Esophagus squamous epithelium (tissue), 5 donors: Measurements from ENCODE around the gene SLA2. TPM values are rescaled to one million over a fixed set of nuclear protein-coding genes. Genes with fewer than 3 reads are reported as not detected.
A peak's percentile ranks its signal among the peaks of the same experiment; 100 is the strongest.

Source experiments
- DNase-seq: peaks from one replicate; lab custom pipeline; 2025; lab: John Stamatoyannopoulos, UW
- H3K27ac ChIP-seq, 4 donors: fragments of 200-600 bp; sonication (generic); one replicate each; pipeline ENCODE4 v1.5.1; 2016 to 2019; ENCODE audit warnings: mild to moderate bottlenecking in 1 of 4
- H3K27me3 ChIP-seq, 4 donors: fragments of 200-600 bp; sonication (generic); 1 replicate in 3 of 4; 2 replicates in 1 of 4; pipeline versions ENCODE4 v1.5.1 to v1.6.0; 2017 to 2021; ENCODE audit warnings: antibody characterized with exemption in 1 of 4
- H3K36me3 ChIP-seq, 3 donors: fragments of 200-600 bp; sonication (generic); one replicate each; pipeline ENCODE4 v1.5.1; 2016 to 2019
- H3K4me1 ChIP-seq, 3 donors: fragments of 200-600 bp; sonication (generic); one replicate each; pipeline ENCODE4 v1.5.1; 2017 to 2019
- H3K4me3 ChIP-seq, 4 donors: fragments of 200-600 bp; sonication (generic); 1 replicate in 3 of 4; 2 replicates in 1 of 4; pipeline ENCODE4 v1.5.1; 2016 to 2019; ENCODE audit warnings: mild to moderate bottlenecking in 2 of 4, moderate library complexity in 1 of 4
- H3K9me3 ChIP-seq, 3 donors: fragments of 200-600 bp; sonication (generic); one replicate each; pipeline ENCODE4 v1.5.1; 2016 to 2019
- POLR2A ChIP-seq, 4 donors: fragments of 450-650 bp; IDR thresholded peaks; one replicate each; pipeline ENCODE4 v1.6.1; 2017; ENCODE audit warnings: antibody characterized with exemption in 4 of 4, mild to moderate bottlenecking in 4 of 4, moderate library complexity in 3 of 4
- WGBS, 2 donors: methylation state at CpG; one replicate each; pipeline ENCODE4 v1.1.5; 2018; 5-methylcytosine and 5-hydroxymethylcytosine counted together
- intact Hi-C: fragments of 100-400 bp; cut with DNase I; formaldehyde crosslinking; loops from one replicate; pipeline ENCODE4 v1.15.0; 2022
- total RNA-seq, 4 donors: library from RNA; depleted of rRNA; stranded (reverse); fragments of >200 nt; gene quantifications; one replicate each; pipeline ENCODE4 v1.1.0, GENCODE V29; 2016
- TF ChIP-seq, protein P1 (sequence below), 6 experiments: fragments of 450-650 bp in 4 of 6; fragments of 200-600 bp in 2 of 6; sonication (generic) in 2 of 6; IDR thresholded peaks; one replicate each; pipeline ENCODE4 v1.5.1; 2016 to 2019; ENCODE audit warnings: antibody characterized with exemption in 6 of 6, mild to moderate bottlenecking in 4 of 6, moderate library complexity in 4 of 6
- donor health status: DM: yes; HTN: yes; CAD: no.

The SLA2 gene
- total RNA-seq, 4 donors from 2014 or later, result 0.11 to 1.9 (median 0.61) TPM; not detected in 1

DNA sequence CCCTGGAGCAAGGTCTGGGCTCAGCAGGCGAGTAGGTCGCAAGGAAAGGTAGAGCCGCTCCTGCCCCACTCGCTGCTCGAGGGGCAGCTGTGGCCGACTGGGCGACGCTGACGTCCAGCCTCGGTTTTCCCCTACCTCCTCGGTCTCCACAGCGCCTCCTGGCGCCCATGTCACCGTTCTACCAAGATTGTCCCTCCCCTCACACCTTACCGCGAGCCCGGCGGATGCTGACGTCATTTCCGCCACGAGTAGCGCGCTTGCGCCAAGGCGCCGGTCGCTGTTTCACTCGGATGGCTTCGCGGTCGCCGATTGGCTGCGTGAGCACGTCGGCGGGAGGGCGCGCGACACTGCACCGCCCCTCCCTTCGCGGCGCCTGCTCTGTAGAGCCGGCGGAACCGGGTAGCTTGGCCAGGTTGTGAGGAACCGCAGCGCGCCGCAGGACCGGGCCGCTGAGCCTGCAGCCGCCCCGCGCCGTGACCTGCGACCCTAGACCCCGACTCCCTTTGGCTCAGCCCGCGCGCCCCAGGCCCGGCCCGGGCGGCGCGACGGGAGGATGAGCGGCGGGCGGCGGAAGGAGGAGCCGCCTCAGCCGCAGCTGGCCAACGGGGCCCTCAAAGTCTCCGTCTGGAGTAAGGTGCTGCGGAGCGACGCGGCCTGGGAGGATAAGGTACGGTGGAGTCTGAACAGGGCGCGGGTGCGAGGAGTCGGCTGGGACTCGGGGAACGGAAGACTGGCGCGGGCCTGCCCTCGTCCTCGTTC is 40.4 kb downstream of the SLA2 start, which contains the start of gene RAB5IF:
Gene RAB5IF, plus strand, starts transcription at position 381 of the 759 bp plus-strand sequence. Its CDS starts 173 bp downstream, at position 554.
- peak within 1 kb of the TSS; percentile 89 to 98 (median 97) for H3K27ac ChIP-seq
- peaks cover 11 to 37% (median 12%) of the 10 kb centered on the region in 3 donors for H3K4me1 ChIP-seq
- H3K4me3 ChIP-seq, result peak within 1 kb of the TSS; percentile 74 to 100 (median 87)
- peak; percentile 90 for DNase-seq
- peaks cover 13 to 35% (median 18%) of the 10 kb centered on the region in 3 donors for H3K36me3 ChIP-seq
- WGBS, 2 donors, result 0 to 1% methylated on average over 24 to 36 of the region's 90 CpGs
- intact Hi-C loops, result loop anchor here (5.0 kb wide), 1 partner anchor 167 kb away; the partner anchor contains the start of gene DSN1
- H3K27me3 ChIP-seq, result no peaks in the 10 kb centered on the region
- TF ChIP-seq POLR2A (IDR thresholded peaks at IDR 0.05), result peak in 3 of 4 donors; percentile 89 to 95 (median 91)
- TF ChIP-seq, protein P1, sequence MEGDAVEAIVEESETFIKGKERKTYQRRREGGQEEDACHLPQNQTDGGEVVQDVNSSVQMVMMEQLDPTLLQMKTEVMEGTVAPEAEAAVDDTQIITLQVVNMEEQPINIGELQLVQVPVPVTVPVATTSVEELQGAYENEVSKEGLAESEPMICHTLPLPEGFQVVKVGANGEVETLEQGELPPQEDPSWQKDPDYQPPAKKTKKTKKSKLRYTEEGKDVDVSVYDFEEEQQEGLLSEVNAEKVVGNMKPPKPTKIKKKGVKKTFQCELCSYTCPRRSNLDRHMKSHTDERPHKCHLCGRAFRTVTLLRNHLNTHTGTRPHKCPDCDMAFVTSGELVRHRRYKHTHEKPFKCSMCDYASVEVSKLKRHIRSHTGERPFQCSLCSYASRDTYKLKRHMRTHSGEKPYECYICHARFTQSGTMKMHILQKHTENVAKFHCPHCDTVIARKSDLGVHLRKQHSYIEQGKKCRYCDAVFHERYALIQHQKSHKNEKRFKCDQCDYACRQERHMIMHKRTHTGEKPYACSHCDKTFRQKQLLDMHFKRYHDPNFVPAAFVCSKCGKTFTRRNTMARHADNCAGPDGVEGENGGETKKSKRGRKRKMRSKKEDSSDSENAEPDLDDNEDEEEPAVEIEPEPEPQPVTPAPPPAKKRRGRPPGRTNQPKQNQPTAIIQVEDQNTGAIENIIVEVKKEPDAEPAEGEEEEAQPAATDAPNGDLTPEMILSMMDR (IDR thresholded peaks at IDR 0.05), result peak; percentile 86 to 99 (median 94)
- H3K9me3 ChIP-seq, result no peaks in the 10 kb centered on the region

DNA sequence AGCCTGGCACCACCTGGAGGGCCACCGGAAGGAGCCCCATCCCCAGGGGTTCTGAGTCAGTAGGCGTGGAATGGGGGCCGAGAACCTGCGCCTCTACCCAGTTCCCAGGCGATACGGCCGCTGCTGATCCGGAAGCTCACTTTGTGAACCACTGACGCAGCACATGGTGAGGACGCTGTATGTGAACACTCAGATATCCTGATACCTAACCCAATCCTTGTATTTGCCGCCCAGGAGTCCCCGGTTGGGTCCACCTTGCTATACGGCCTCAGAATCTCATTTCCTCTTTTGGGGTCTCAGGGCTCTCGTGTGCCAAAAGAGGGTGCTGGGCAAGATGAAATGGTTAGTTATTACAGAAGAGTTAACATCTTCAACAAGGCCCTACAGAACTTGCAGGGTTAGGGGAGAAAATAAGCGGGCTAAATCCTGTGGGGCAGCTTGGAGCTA is 41.0 kb downstream of the SLA2 start:
- intact Hi-C loops, result loop anchor here (5.0 kb wide), 2 partner anchors 48 to 167 kb away; partner anchors contain the start of gene DSN1
- no peaks in the 10 kb centered on the region for H3K9me3 ChIP-seq
- H3K4me1 ChIP-seq, result peaks cover 11 to 37% (median 12%) of the 10 kb centered on the region in 3 donors
- no peak for DNase-seq
- H3K36me3 ChIP-seq, result peaks cover 8 to 29% (median 12%) of the 10 kb centered on the region in 3 donors
- H3K4me3 ChIP-seq, result peak overlapping the region in 3 of 4 donors; percentile 82 to 100 (median 92)
- no peaks in the 10 kb centered on the region for H3K27me3 ChIP-seq
- WGBS, 2 donors, result 43 to 50% methylated on average over 9 to 15 of the region's 15 CpGs
- TF ChIP-seq POLR2A (IDR thresholded peaks at IDR 0.05), result no peak
- TF ChIP-seq, protein P1 (IDR thresholded peaks at IDR 0.05), result no peak
- peak overlapping the region; percentile 89 to 98 (median 97) for H3K27ac ChIP-seq

DNA sequence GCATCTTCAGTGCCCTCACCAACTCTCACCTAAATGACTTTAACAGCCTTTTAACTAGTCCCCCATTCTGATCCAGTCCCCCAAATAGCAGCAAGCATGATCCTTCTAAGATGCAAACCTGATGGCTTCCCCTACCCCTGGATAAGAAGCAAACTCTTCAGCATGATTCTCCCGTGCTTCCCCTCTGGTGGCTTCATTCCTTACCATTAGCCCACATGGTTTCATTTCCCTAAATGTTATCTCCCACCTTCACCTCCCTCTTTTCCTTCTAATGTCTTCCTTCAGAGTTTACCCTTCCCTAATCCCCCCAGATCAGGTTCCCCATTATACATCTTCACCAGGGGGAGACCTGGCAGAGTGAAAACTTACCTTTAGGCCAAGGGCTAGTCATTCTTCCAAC is 44.5 kb downstream of the SLA2 start:
- TF ChIP-seq POLR2A (IDR thresholded peaks at IDR 0.05), result no peak
- TF ChIP-seq, protein P1 (IDR thresholded peaks at IDR 0.05), result no peak
- Histone ChIP-seq H3K4me1 (peaks cover 4 to 14% (median 9%) of the 10 kb centered on the region in 3 donors), H3K27ac (no peak overlapping the region), H3K9me3 (no peaks in the 10 kb centered on the region), H3K36me3 (no peaks in the 10 kb centered on the region), H3K27me3 (no peaks in the 10 kb centered on the region), H3K4me3 (no peak overlapping the region)
- 40 to 54% methylated on average over 1 of the region's 1 CpG for WGBS, 2 donors
- DNase-seq, result no peak
- intact Hi-C loops, result loop anchor here (5.0 kb wide), 1 partner anchor 44 kb away; no protein-coding TSS in a partner anchor

DNA sequence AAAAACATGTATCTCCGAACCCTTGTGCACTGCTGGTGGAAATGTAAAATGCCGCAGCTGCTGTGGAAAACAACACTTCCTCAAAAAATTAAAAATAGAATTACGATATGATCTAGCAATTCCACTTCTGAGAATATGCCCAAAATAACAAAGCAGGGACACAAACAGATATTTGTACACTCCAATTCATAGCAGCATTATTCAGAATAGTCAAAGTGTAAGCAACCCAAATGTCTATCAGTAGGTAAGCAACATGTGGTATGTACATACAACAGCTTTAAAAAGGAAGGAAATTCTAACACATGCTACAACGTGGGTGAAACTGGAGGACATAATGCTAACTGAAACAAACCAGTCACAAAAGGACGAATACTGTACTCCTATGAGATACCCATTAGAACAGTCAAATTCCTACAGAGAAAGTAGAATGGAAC is 46.1 kb downstream of the SLA2 start:
- no peaks in the 10 kb centered on the region for H3K36me3 ChIP-seq
- DNase-seq, result no peak
- peaks cover 2 to 5% (median 2%) of the 10 kb centered on the region in 3 donors for H3K4me1 ChIP-seq
- no peak overlapping the region for H3K4me3 ChIP-seq
- intact Hi-C loops, result loop anchor here (5.0 kb wide), 1 partner anchor 43 kb away; no protein-coding TSS in a partner anchor
- TF ChIP-seq, protein P1 (IDR thresholded peaks at IDR 0.05), result no peak
- TF ChIP-seq POLR2A (IDR thresholded peaks at IDR 0.05), result no peak
- no peaks in the 10 kb centered on the region for H3K27me3 ChIP-seq
- H3K9me3 ChIP-seq, result no peaks in the 10 kb centered on the region
- 48 to 56% methylated on average over 4 to 5 of the region's 5 CpGs for WGBS, 2 donors
- H3K27ac ChIP-seq, result no peak overlapping the region
